Measurements from ENCODE around the gene RPS27. TPM values are rescaled to one million over a fixed set of nuclear protein-coding genes. Genes with fewer than 3 reads are reported as not detected.

Gene RPS27
- total and polyA plus RNA-seq, 2 of the 13 experiments (the other 11 are each of a cell fraction or from before 2014, with no cell fraction given): 3,737 to 9,964 TPM

DNA sequence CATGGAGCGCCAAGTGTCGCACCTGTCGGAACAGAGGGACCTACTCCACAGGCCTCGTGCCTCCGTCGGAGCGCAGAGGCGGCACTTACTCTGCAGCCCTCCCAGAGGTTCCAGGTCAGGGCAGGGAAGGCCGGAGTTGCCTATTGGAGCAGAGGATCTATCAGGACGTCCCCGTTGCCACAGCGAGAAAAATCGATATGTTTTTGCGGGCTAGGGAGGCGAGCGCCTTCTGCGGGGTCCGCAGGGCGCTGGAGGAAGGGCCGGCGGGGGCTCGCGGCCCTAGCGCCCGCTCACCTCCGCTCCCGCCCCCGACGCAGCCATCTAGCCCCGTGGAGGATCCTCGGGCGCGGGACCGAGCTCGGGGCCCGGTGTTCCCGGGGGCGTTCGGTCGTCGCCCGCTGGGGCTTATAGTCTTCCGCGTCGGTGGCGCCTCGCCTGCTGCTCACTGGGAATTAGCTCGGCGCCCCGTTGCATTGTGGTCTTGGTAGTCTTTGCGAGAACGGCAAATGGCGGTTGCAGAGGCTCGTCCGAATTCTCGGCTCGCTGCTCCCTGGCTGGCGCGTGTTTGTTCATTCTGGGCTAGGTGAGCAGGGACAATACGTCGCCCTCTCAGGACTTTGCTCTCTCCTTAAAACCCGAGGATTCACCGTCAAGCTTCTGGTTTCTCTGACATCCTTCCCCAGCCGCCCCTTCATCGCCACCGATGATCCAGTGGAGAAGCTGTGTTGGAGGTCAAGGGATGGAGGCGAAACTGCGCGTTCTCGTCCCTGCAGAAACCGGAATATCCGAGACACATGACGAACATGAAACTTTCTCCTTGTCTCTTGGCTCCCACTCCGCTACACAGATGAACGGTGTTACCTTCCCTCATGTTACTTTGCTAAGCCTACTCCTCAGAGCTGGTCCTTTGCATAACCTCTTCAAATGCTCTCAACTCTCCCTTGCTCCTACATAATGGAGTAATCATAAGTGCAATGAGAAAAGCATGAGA is 13.0 kb upstream of the RPS27 start, which contains the start of gene JTB (continued):
- TF ChIP-seq STAT6 (CRISPR knock-in tag; IDR thresholded peaks at IDR 0.05; ENCODE audit: borderline replicate concordance) (no peak; the same call in 1 of the 2 replicates), TP53 (CRISPR knock-in tag; conservative IDR thresholded peaks at IDR 0.05) (no peak), ZNF296 (CRISPR knock-in tag; conservative IDR thresholded peaks at IDR 0.05) (no peak), ZNF879 (CRISPR knock-in tag; IDR thresholded peaks at IDR 0.05) (no peak), ARID3A (IDR thresholded peaks at IDR 0.05; ENCODE audit: low read depth, low read length) (no peak), KAT2B (IDR thresholded peaks at IDR 0.05; ENCODE audit: borderline replicate concordance, low read depth, low read length) (peak; percentile 72; the same call in 1 of the 2 replicates), HIVEP1 (CRISPR knock-in tag; IDR thresholded peaks at IDR 0.05) (peak; percentile 72), HMG20B (CRISPR knock-in tag; conservative IDR thresholded peaks at IDR 0.05) (no peak), THYN1 (CRISPR knock-in tag; IDR thresholded peaks at IDR 0.05; ENCODE audit: borderline replicate concordance, low read depth) (peak; percentile 83; the same call in 1 of the 2 replicates), ZNF33A (CRISPR knock-in tag; IDR thresholded peaks at IDR 0.05; ENCODE audit: borderline replicate concordance) (0 out of 2 replicates have a peak, but pooled peaks have one; percentile 72), ZKSCAN8 (CRISPR knock-in tag; IDR thresholded peaks at IDR 0.05; ENCODE audit: borderline replicate concordance) (peak; percentile 17), HOXA9 (CRISPR knock-in tag; IDR thresholded peaks at IDR 0.05; ENCODE audit: borderline replicate concordance) (peak; percentile 83; the same call in 1 of the 2 replicates), ZNF788 (CRISPR knock-in tag; IDR thresholded peaks at IDR 0.05; ENCODE audit: borderline replicate concordance) (peak; percentile 59; the same call in 1 of the 2 replicates), ZNF782 (CRISPR knock-in tag; IDR thresholded peaks at IDR 0.05; ENCODE audit: borderline replicate concordance) (peak; percentile 55; the same call in 1 of the 2 replicates), DNMT1 (CRISPR knock-in tag; IDR thresholded peaks at IDR 0.05) (no peak)
- TF ChIP-seq, protein P1, sequence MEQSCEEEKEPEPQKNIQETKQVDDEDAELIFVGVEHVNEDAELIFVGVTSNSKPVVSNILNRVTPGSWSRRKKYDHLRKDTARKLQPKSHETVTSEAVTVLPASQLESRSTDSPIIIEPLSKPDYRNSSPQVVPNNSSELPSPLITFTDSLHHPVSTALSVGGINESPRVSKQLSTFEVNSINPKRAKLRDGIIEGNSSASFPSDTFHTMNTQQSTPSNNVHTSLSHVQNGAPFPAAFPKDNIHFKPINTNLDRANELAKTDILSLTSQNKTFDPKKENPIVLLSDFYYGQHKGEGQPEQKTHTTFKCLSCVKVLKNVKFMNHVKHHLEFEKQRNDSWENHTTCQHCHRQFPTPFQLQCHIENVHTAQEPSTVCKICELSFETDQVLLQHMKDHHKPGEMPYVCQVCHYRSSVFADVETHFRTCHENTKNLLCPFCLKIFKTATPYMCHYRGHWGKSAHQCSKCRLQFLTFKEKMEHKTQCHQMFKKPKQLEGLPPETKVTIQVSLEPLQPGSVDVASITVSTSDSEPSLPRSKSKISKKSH (CRISPR knock-in tag; IDR thresholded peaks at IDR 0.05; ENCODE audit: borderline replicate concordance): peak; percentile 30; the same call in 1 of the 2 replicates
- TF ChIP-seq, protein P2, sequence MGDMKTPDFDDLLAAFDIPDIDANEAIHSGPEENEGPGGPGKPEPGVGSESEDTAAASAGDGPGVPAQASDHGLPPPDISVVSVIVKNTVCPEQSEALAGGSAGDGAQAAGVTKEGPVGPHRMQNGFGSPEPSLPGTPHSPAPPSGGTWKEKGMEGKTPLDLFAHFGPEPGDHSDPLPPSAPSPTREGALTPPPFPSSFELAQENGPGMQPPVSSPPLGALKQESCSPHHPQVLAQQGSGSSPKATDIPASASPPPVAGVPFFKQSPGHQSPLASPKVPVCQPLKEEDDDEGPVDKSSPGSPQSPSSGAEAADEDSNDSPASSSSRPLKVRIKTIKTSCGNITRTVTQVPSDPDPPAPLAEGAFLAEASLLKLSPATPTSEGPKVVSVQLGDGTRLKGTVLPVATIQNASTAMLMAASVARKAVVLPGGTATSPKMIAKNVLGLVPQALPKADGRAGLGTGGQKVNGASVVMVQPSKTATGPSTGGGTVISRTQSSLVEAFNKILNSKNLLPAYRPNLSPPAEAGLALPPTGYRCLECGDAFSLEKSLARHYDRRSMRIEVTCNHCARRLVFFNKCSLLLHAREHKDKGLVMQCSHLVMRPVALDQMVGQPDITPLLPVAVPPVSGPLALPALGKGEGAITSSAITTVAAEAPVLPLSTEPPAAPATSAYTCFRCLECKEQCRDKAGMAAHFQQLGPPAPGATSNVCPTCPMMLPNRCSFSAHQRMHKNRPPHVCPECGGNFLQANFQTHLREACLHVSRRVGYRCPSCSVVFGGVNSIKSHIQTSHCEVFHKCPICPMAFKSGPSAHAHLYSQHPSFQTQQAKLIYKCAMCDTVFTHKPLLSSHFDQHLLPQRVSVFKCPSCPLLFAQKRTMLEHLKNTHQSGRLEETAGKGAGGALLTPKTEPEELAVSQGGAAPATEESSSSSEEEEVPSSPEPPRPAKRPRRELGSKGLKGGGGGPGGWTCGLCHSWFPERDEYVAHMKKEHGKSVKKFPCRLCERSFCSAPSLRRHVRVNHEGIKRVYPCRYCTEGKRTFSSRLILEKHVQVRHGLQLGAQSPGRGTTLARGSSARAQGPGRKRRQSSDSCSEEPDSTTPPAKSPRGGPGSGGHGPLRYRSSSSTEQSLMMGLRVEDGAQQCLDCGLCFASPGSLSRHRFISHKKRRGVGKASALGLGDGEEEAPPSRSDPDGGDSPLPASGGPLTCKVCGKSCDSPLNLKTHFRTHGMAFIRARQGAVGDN (CRISPR knock-in tag; IDR thresholded peaks at IDR 0.05): peak; percentile 99
